Left ventricle myocardium inferior (tissue), 1 donor: ENCODE results near the gene TYW3. TPM values are rescaled to one million over a fixed set of nuclear protein-coding genes. Genes with fewer than 3 reads are reported as not detected.

Experiments used
- DNase-seq: peaks from one replicate; pipeline ENCODE4 v3.0.0-alpha.2; 2020
- H3K27ac ChIP-seq: fragments of 200-600 bp; replicated peaks from 2 replicates; pipeline ENCODE4 v1.8.0; 2021
- H3K27me3 ChIP-seq: fragments of 200-600 bp; 2 replicates; pipeline ENCODE4 v1.8.0; 2021; ENCODE audit warnings: low read depth
- H3K36me3 ChIP-seq: fragments of 200-600 bp; 2 replicates; pipeline ENCODE4 v1.8.0; 2021
- H3K4me1 ChIP-seq: fragments of 200-600 bp; 2 replicates; pipeline ENCODE4 v1.8.0; 2021
- H3K4me3 ChIP-seq: fragments of 200-600 bp; 2 replicates; pipeline ENCODE4 v1.8.0; 2021; ENCODE audit warnings: mild to moderate bottlenecking, moderate library complexity
- H3K9me3 ChIP-seq: fragments of 200-600 bp; replicated peaks from 2 replicates; pipeline ENCODE4 v1.8.0; 2021
- intact Hi-C: fragments of 100-400 bp; cut with micrococcal nuclease; formaldehyde crosslinking; loops from one replicate; pipeline ENCODE4 v1.11.0; 2022
- total RNA-seq: library from RNA; stranded (reverse); fragmentation: NEBNext Ultra II Directional; extraction: Animal tissue kit (Norgen Biotek cat#: 25700); gene quantifications from one replicate; pipeline ENCODE4 v1.2.1, GENCODE V29; 2021
- TF ChIP-seq, protein P1 (sequence below): fragments of 200-600 bp; IDR thresholded peaks from 2 replicates; pipeline ENCODE4 v1.8.0; 2021; ENCODE audit warnings: antibody characterized with exemption, mild to moderate bottlenecking, borderline replicate concordance
- donor health status: DM: no; HTN: yes; CAD: no; lungs with severe emphysema.

TYW3 gene
- total RNA-seq, 1 donor from 2014 or later: 20.9 TPM

DNA sequence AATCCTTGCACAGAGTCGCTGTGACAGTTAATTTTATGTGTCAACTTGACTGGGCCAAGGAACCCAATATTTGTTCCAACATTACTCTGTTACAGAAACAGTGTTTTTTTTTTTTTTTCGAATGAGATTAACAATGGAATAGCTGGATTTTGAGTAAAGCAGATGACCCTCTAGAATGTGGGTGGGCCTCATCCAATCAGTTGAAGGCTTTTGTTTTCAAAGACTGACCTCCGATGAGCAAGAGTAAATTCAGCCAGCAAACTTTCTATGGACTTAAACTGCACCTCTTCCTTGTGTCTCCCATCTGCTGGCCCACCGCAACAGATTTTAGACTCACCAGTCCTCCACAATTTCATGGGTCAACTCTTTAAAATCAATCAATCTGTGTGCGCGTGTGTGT, 17.1 kb upstream of the TYW3 start:
- no peak for DNase-seq
- Histone ChIP-seq H3K27ac (no peak overlapping the region), H3K9me3 (no peaks in the 10 kb centered on the region), H3K4me3 (no peak overlapping the region), H3K36me3 (peaks cover 79% of the 10 kb centered on the region), H3K4me1 (peaks cover 12% of the 10 kb centered on the region), H3K27me3 (no peaks in the 10 kb centered on the region)
- intact Hi-C loops: no loop called here
- TF ChIP-seq, protein P1, sequence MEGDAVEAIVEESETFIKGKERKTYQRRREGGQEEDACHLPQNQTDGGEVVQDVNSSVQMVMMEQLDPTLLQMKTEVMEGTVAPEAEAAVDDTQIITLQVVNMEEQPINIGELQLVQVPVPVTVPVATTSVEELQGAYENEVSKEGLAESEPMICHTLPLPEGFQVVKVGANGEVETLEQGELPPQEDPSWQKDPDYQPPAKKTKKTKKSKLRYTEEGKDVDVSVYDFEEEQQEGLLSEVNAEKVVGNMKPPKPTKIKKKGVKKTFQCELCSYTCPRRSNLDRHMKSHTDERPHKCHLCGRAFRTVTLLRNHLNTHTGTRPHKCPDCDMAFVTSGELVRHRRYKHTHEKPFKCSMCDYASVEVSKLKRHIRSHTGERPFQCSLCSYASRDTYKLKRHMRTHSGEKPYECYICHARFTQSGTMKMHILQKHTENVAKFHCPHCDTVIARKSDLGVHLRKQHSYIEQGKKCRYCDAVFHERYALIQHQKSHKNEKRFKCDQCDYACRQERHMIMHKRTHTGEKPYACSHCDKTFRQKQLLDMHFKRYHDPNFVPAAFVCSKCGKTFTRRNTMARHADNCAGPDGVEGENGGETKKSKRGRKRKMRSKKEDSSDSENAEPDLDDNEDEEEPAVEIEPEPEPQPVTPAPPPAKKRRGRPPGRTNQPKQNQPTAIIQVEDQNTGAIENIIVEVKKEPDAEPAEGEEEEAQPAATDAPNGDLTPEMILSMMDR: no peak

DNA sequence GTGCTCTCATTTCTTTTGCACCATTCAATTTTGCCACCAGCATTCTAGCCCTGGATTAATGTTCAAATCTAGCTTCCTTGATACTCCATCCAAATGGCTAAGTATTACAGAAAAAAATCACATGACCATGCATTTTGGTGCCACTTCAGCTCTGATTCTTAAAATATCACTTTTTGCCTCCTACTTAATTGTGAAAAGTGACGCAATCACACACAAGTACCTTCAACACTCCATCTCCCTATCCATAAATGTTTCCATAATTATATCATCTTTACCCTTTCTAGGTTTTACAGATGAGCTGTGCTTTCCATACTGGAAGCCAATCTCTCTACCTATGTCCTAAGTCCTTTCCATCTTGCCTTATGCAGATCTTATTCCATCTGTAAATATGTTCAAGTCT, 16.1 kb upstream of the TYW3 start:
- Histone ChIP-seq H3K36me3 (peaks cover 79% of the 10 kb centered on the region), H3K9me3 (no peaks in the 10 kb centered on the region), H3K4me3 (no peak overlapping the region), H3K27ac (no peak overlapping the region), H3K4me1 (peaks cover 12% of the 10 kb centered on the region), H3K27me3 (no peaks in the 10 kb centered on the region)
- no peak for DNase-seq
- TF ChIP-seq, protein P1: no peak
- intact Hi-C loops: no loop called here

DNA sequence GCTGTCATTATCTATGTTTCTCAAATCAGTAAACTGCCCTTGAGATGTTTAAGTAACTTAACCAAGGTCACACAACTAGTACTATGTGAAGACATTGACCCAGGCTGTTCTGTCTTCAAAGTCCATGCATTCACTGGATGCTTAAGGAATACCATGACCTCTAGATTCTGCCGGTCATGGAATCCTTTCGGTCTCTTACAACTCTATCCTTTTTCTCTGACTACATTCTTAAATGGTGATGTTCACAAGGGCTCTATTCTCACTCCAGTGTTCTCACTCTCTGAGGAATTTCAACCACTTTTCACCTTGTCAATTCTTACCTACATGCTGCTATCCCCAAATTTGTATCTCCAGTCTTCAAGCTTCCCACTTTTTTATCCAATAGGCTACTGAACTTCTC, 15.3 kb upstream of the TYW3 start:
- no peaks in the 10 kb centered on the region for H3K27me3 ChIP-seq
- intact Hi-C loops: no loop called here
- no peak overlapping the region for H3K27ac ChIP-seq
- no peak overlapping the region for H3K4me3 ChIP-seq
- TF ChIP-seq, protein P1: no peak
- peaks cover 83% of the 10 kb centered on the region for H3K36me3 ChIP-seq
- H3K9me3 ChIP-seq: no peaks in the 10 kb centered on the region
- DNase-seq: no peak
- H3K4me1 ChIP-seq: peaks cover 12% of the 10 kb centered on the region

DNA sequence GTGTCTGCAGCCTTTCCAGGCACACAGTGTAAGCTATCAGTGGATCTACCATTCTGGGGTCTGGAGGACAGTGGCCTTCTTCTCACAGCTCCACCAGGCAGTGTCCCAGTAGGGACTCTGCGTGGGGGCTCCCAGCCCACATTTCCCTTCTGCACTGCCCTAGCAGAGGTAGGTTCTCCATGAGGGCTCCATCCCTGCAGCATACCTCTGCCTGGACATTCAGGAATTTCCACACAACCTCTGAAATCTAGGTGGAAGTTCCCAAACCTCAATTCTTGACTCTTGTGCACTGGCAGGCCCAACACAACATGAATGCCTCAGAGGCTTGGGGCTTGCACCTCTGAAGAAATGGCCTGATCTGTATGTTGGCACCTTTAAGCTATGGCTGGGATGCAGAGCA, 6.9 kb upstream of the TYW3 start:
- H3K9me3 ChIP-seq: peaks cover 10% of the 10 kb centered on the region
- H3K36me3 ChIP-seq: peaks cover 34% of the 10 kb centered on the region
- peaks cover 25% of the 10 kb centered on the region for H3K4me1 ChIP-seq
- no peaks in the 10 kb centered on the region for H3K27me3 ChIP-seq
- intact Hi-C loops: no loop called here
- H3K27ac ChIP-seq: no peak overlapping the region
- H3K4me3 ChIP-seq: no peak overlapping the region
- TF ChIP-seq, protein P1: no peak
- DNase-seq: no peak

DNA sequence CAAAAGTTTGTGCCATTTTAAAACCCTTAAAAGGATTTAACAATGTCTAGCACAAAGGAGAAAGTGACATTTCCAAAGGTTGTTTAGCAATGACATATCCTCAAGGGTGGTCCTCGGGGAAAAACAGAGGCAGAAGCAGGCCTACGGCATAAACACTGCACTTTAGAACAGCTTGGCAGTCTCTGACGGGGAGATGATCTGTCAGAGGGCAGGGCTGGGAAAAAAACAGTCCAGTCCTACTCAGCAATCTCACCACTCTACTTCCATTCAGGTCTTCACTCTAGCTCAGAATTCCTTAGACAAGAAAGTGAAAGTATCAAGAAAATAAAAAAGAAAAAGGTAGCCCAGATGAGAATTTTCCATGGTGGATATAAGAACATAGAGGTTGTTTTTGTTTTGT, 4.2 kb upstream of the TYW3 start:
- H3K9me3 ChIP-seq: peaks cover 10% of the 10 kb centered on the region
- no peak overlapping the region for H3K27ac ChIP-seq
- H3K36me3 ChIP-seq: peaks cover 7% of the 10 kb centered on the region
- no peaks in the 10 kb centered on the region for H3K27me3 ChIP-seq
- intact Hi-C loops: no loop called here
- no peak overlapping the region for H3K4me3 ChIP-seq
- no peak for DNase-seq
- H3K4me1 ChIP-seq: peaks cover 49% of the 10 kb centered on the region
- TF ChIP-seq, protein P1: no peak
